Hepatocyte (in vitro differentiated cells): Measurements from ENCODE around the gene PRKCA.

Source experiments
- CTCF ChIP-seq: fragments of 200-600 bp; sonication (generic); IDR thresholded peaks from 2 replicates; pipeline ENCODE4 v1.5.1; 2016; ENCODE audit warnings: antibody characterized with exemption, mild to moderate bottlenecking; ENCODE audit not compliant: poor library complexity
- EZH2 ChIP-seq: fragments of 200-600 bp; sonication (generic); IDR thresholded peaks from 2 replicates; pipeline ENCODE4 v1.6.1; 2016; ENCODE audit warnings: antibody characterized with exemption, mild to moderate bottlenecking, borderline replicate concordance
- EZH2phosphoT487 ChIP-seq: fragments of 200-600 bp; sonication (generic); IDR thresholded peaks from one replicate; pipeline ENCODE4 v1.6.1; 2018; ENCODE audit warnings: antibody characterized with exemption, mild to moderate bottlenecking, low read depth, moderate library complexity; ENCODE audit not compliant: unreplicated experiment, severe bottlenecking

GRCh38 chr17:66487121-66487520 is 184.7 kb downstream of the PRKCA start:
- TF ChIP-seq CTCF (no peak), EZH2 (no peak), EZH2phosphoT487 (no peak)
